GM18517 (cell line): ENCODE results near the gene TRAPPC8.
"Not testable (repeated sequence)": the region's sequence is repeated elsewhere in the genome, so short reads cannot be mapped to it uniquely, and the experiment has no call there.

Experiments used
- ATAC-seq: cut with Tn5 transposase; IDR thresholded peaks from one replicate; pipeline ENCODE4 v1.9.1; 2021; ENCODE audit warnings: mild to moderate bottlenecking, moderate library complexity; ENCODE audit not compliant: unreplicated experiment

The TRAPPC8 gene

GRCh38 chr18:31946305-31947046 lies 3.5 kb upstream of the TRAPPC8 start:
- ATAC-seq = no peak

GRCh38 chr18:31943878-31944816 lies 1.2 kb upstream of the TRAPPC8 start:
- no peak for ATAC-seq

GRCh38 chr18:31942291-31942998 lies 483 bp downstream of the TRAPPC8 start:
- peak; percentile 33 for ATAC-seq

- ATAC-seq = no peak
Observed at GRCh38 chr18:31941010-31941809, 1.7 kb downstream of the TRAPPC8 start.

GRCh38 chr18:31934773-31935172 lies 8.2 kb downstream of the TRAPPC8 start:
- not testable (repeated sequence) for ATAC-seq

GRCh38 chr18:31931886-31932240 lies 11.1 kb downstream of the TRAPPC8 start:
- no peak for ATAC-seq

GRCh38 chr18:31931163-31931885 lies 11.6 kb downstream of the TRAPPC8 start:
- ATAC-seq = no peak

- no peak for ATAC-seq
Observed at GRCh38 chr18:31929273-31929672, 13.7 kb downstream of the TRAPPC8 start.

GRCh38 chr18:31926988-31927387 lies 15.9 kb downstream of the TRAPPC8 start:
- ATAC-seq = not testable (repeated sequence)

GRCh38 chr18:31920277-31920676 lies 22.7 kb downstream of the TRAPPC8 start:
- ATAC-seq = no peak

- not testable (repeated sequence) for ATAC-seq
Observed at GRCh38 chr18:31919366-31919765, 23.6 kb downstream of the TRAPPC8 start.

GRCh38 chr18:31918733-31919132 lies 24.2 kb downstream of the TRAPPC8 start:
- no peak for ATAC-seq

- no peak for ATAC-seq
Observed at GRCh38 chr18:31901063-31901462, 41.9 kb downstream of the TRAPPC8 start.

- ATAC-seq = not testable (repeated sequence)
Observed at GRCh38 chr18:31899771-31900170, 43.2 kb downstream of the TRAPPC8 start.

- no peak for ATAC-seq
Observed at GRCh38 chr18:31892936-31893335, 50.0 kb downstream of the TRAPPC8 start.

GRCh38 chr18:31891566-31891965 lies 51.4 kb downstream of the TRAPPC8 start:
- ATAC-seq = no peak

GRCh38 chr18:31884020-31884419 lies 58.9 kb downstream of the TRAPPC8 start:
- no peak for ATAC-seq

GRCh38 chr18:31880186-31880898 lies 62.6 kb downstream of the TRAPPC8 start:
- no peak for ATAC-seq

GRCh38 chr18:31878358-31878757 lies 64.6 kb downstream of the TRAPPC8 start:
- ATAC-seq = no peak
